Activated gamma-delta T cell treated with anti-CD3 and anti-CD28 coated beads, Interleukin-2, amount 50 U/mL, for 16 hours (primary cell): ENCODE measurements around the gene NUP214.
A peak's percentile ranks its signal among the peaks of the same experiment; 100 is the strongest.
"Not testable (repeated sequence)": the region's sequence is repeated elsewhere in the genome, so short reads cannot be mapped to it uniquely, and the experiment has no call there.

Experiments
- DNase-seq: peaks from one replicate; pipeline ENCODE4 v3.0.0-alpha.2; 2020; ENCODE audit warnings: low read depth

NUP214 gene

GRCh38 chr9:131234799-131235479 is 109.6 kb downstream of the NUP214 start:
- DNase-seq = no peak

- DNase-seq = no peak
These were observed 110.1 kb downstream of the NUP214 start for GRCh38 chr9:131235480-131235851.

GRCh38 chr9:131236161-131236560 is 110.8 kb downstream of the NUP214 start:
- DNase-seq = no peak

- DNase-seq = no peak
These were observed 111.4 kb downstream of the NUP214 start for GRCh38 chr9:131236761-131237160.

GRCh38 chr9:131237291-131237690 is 111.9 kb downstream of the NUP214 start:
- DNase-seq = no peak

GRCh38 chr9:131237931-131238401 is 112.6 kb downstream of the NUP214 start:
- DNase-seq = peak; percentile 70

- no peak for DNase-seq
These were observed 113.1 kb downstream of the NUP214 start for GRCh38 chr9:131238402-131239021.

GRCh38 chr9:131239161-131239975 is 114.0 kb downstream of the NUP214 start:
- no peak for DNase-seq

GRCh38 chr9:131240047-131240921 is 114.9 kb downstream of the NUP214 start:
- no peak for DNase-seq

GRCh38 chr9:131244331-131244730 is 118.9 kb downstream of the NUP214 start:
- not testable (repeated sequence) for DNase-seq

- no peak for DNase-seq
These were observed 121.2 kb downstream of the NUP214 start for GRCh38 chr9:131246618-131247017.

- DNase-seq = no peak
These were observed 126.7 kb downstream of the NUP214 start for GRCh38 chr9:131252120-131252519.

GRCh38 chr9:131253891-131254491 is 128.6 kb downstream of the NUP214 start:
- no peak for DNase-seq

GRCh38 chr9:131254626-131255025 is 129.2 kb downstream of the NUP214 start:
- no peak for DNase-seq

- no peak for DNase-seq
These were observed 130.4 kb downstream of the NUP214 start for GRCh38 chr9:131255676-131256197.

GRCh38 chr9:131257266-131258025 is 132.1 kb downstream of the NUP214 start:
- no peak for DNase-seq

GRCh38 chr9:131258186-131258585 is 132.8 kb downstream of the NUP214 start:
- DNase-seq = no peak

- DNase-seq = no peak
These were observed 133.5 kb downstream of the NUP214 start for GRCh38 chr9:131258698-131259431.

GRCh38 chr9:131259432-131259898 is 134.1 kb downstream of the NUP214 start:
- DNase-seq = no peak
